GM19452 (cell line): Measurements from ENCODE around the gene FAM78B.

Experiments
- ATAC-seq: cut with Tn5 transposase; IDR thresholded peaks from one replicate; pipeline ENCODE4 v1.9.1; 2021; ENCODE audit not compliant: unreplicated experiment

Gene FAM78B

GRCh38 chr1:166073489-166073888, 93.3 kb downstream of the FAM78B start:
- ATAC-seq: no peak

GRCh38 chr1:166069390-166069789, 97.4 kb downstream of the FAM78B start:
- no peak for ATAC-seq

- no peak for ATAC-seq
These were observed 100.7 kb downstream of the FAM78B start for GRCh38 chr1:166066107-166066506.

GRCh38 chr1:166064951-166065350, 101.8 kb downstream of the FAM78B start:
- ATAC-seq: no peak

- ATAC-seq: no peak
These were observed 102.4 kb downstream of the FAM78B start for GRCh38 chr1:166064313-166064926.

- no peak for ATAC-seq
These were observed 103.1 kb downstream of the FAM78B start for GRCh38 chr1:166063701-166064100.

GRCh38 chr1:166062421-166063070, 104.3 kb downstream of the FAM78B start:
- no peak for ATAC-seq

GRCh38 chr1:166057650-166058049, 109.2 kb downstream of the FAM78B start:
- no peak for ATAC-seq

- ATAC-seq: no peak
These were observed 113.4 kb downstream of the FAM78B start for GRCh38 chr1:166053395-166053794.

GRCh38 chr1:166040202-166040997, 126.4 kb downstream of the FAM78B start:
- ATAC-seq: no peak

- ATAC-seq: no peak
These were observed 127.2 kb downstream of the FAM78B start for GRCh38 chr1:166039436-166040201.

GRCh38 chr1:166036092-166036491, 130.7 kb downstream of the FAM78B start:
- ATAC-seq: no peak

GRCh38 chr1:166032572-166033371, 134.0 kb downstream of the FAM78B start:
- ATAC-seq: no peak

- ATAC-seq: no peak
These were observed 134.7 kb downstream of the FAM78B start for GRCh38 chr1:166031932-166032571.

- no peak for ATAC-seq
These were observed 137.4 kb downstream of the FAM78B start for GRCh38 chr1:166029196-166029945.

- ATAC-seq: no peak
These were observed 140.2 kb downstream of the FAM78B start for GRCh38 chr1:166026555-166026954.

- no peak for ATAC-seq
These were observed 140.7 kb downstream of the FAM78B start for GRCh38 chr1:166026143-166026542.

- no peak for ATAC-seq
These were observed 146.6 kb downstream of the FAM78B start for GRCh38 chr1:166020210-166020609.
